ENCODE measurements around the gene MPDZ. TPM values are rescaled to one million over a fixed set of nuclear protein-coding genes. Genes with fewer than 3 reads are reported as not detected.

Gene MPDZ
- total RNA-seq, 4 donors from 2014 or later = 5.4 to 11.4 (median 10.2) TPM

- WGBS, 2 donors = 79% methylated on average over 2 of the region's 2 CpGs
- DNase-seq (ENCODE audit: low spot score in 2 of 2) = no peak
- intact Hi-C loops (cut with DNase I; ENCODE audit: low total_unique reads) = no loop called here
- TF ChIP-seq POLR2A (IDR thresholded peaks at IDR 0.05) = no peak
- no peak for TF ChIP-seq CTCF (IDR thresholded peaks at IDR 0.05)
- no peak overlapping the region for H3K4me3 ChIP-seq (ENCODE audit: low read depth, poor library complexity, severe bottlenecking)
Observed at GRCh38 chr9:13163287-13163686, 116.2 kb downstream of the MPDZ start.

GRCh38 chr9:13160051-13160450, 119.4 kb downstream of the MPDZ start:
- 73 to 79% methylated on average over 1 of the region's 1 CpG for WGBS, 2 donors
- no peak overlapping the region for H3K4me3 ChIP-seq (ENCODE audit: low read depth, poor library complexity, severe bottlenecking)
- no peak for DNase-seq (ENCODE audit: low spot score in 2 of 2)
- intact Hi-C loops (cut with DNase I; ENCODE audit: low total_unique reads) = no loop called here
- no peak for TF ChIP-seq CTCF (IDR thresholded peaks at IDR 0.05)

- H3K4me3 ChIP-seq (ENCODE audit: low read depth, poor library complexity, severe bottlenecking) = no peak overlapping the region
- TF ChIP-seq CTCF (IDR thresholded peaks at IDR 0.05) (no peak), POLR2A (IDR thresholded peaks at IDR 0.05) (no peak)
- intact Hi-C loops (cut with DNase I; ENCODE audit: low total_unique reads) = no loop called here
- DNase-seq (ENCODE audit: low spot score in 2 of 2) = no peak
- WGBS, 2 donors = 51 to 67% methylated on average over 3 of the region's 3 CpGs
Observed at GRCh38 chr9:13158986-13159385, 120.5 kb downstream of the MPDZ start.

- no peak overlapping the region for H3K4me3 ChIP-seq (ENCODE audit: low read depth, poor library complexity, severe bottlenecking)
- intact Hi-C loops (cut with DNase I; ENCODE audit: low total_unique reads) = no loop called here
- DNase-seq (ENCODE audit: low spot score in 2 of 2) = no peak
- WGBS, 2 donors = 83 to 90% methylated on average over 1 of the region's 1 CpG
- TF ChIP-seq POLR2A (IDR thresholded peaks at IDR 0.05) (no peak), CTCF (IDR thresholded peaks at IDR 0.05) (no peak)
Observed at GRCh38 chr9:13151489-13151888, 128.0 kb downstream of the MPDZ start.

- no peak overlapping the region for H3K4me3 ChIP-seq (ENCODE audit: low read depth, poor library complexity, severe bottlenecking)
- intact Hi-C loops (cut with DNase I; ENCODE audit: low total_unique reads) = no loop called here
- TF ChIP-seq POLR2A (IDR thresholded peaks at IDR 0.05) (no peak), CTCF (IDR thresholded peaks at IDR 0.05) (no peak)
- no peak for DNase-seq (ENCODE audit: low spot score in 2 of 2)
Observed at GRCh38 chr9:13149454-13149853, 130.0 kb downstream of the MPDZ start.

GRCh38 chr9:13146840-13147239, 132.7 kb downstream of the MPDZ start:
- no peak for DNase-seq (ENCODE audit: low spot score in 2 of 2)
- H3K4me3 ChIP-seq (ENCODE audit: low read depth, poor library complexity, severe bottlenecking) = no peak overlapping the region
- WGBS, 2 donors = 69% methylated on average over 4 of the region's 4 CpGs
- intact Hi-C loops (cut with DNase I; ENCODE audit: low total_unique reads) = no loop called here
- no peak for TF ChIP-seq POLR2A (IDR thresholded peaks at IDR 0.05)
- TF ChIP-seq CTCF (IDR thresholded peaks at IDR 0.05) = no peak
